HFFc6 (cell line): Measurements from ENCODE around the gene GFPT2. TPM values are rescaled to one million over a fixed set of nuclear protein-coding genes. Genes with fewer than 3 reads are reported as not detected.

Experiments used
- DNase-seq: peaks from one replicate; pipeline ENCODE4 v3.0.0-alpha.2; 2018
- H3K27ac Mint-ChIP-seq: 2 replicates; pipeline ENCODE4 v1.8.0; 2020; ENCODE audit warnings: mild to moderate bottlenecking, mixed read lengths
- H3K27me3 Mint-ChIP-seq: 2 replicates; pipeline ENCODE4 v1.8.0; 2021; ENCODE audit warnings: mild to moderate bottlenecking, moderate library complexity, mixed read lengths; ENCODE audit not compliant: insufficient read depth
- H3K36me3 Mint-ChIP-seq: 2 replicates; pipeline ENCODE4 v1.8.0; 2021; ENCODE audit warnings: low read depth, mixed read lengths
- H3K4me1 Mint-ChIP-seq: 2 replicates; pipeline ENCODE4 v1.8.0; 2020; ENCODE audit warnings: low read depth, mixed read lengths
- H3K4me3 Mint-ChIP-seq: 2 replicates; pipeline ENCODE4 v1.8.0; 2020; ENCODE audit warnings: mild to moderate bottlenecking, moderate library complexity, mixed read lengths
- H3K9me3 Mint-ChIP-seq: 2 replicates; pipeline ENCODE4 v1.8.0; 2020; ENCODE audit warnings: mild to moderate bottlenecking, mixed read lengths
- total RNA-seq, 6 experiments: library from RNA; stranded (reverse); fragmentation: NEBNext Ultra II Directional; extraction: Animal tissue kit (Norgen Biotek cat#: 25700); gene quantifications; 2 replicates in 1 of 6; 3 replicates in 5 of 6; pipeline ENCODE4 v1.2.3, GENCODE V29; 2021
- TF ChIP-seq, protein P1 (sequence below): fragments of 200-600 bp; sonication (generic); IDR thresholded peaks from 2 replicates; pipeline ENCODE4 v1.5.0; 2021; ENCODE audit warnings: antibody characterized with exemption, mild to moderate bottlenecking

Gene GFPT2
- total RNA-seq, 6 experiments from 2014 or later, result 0.54 to 3.8 (median 1.1) TPM

DNA sequence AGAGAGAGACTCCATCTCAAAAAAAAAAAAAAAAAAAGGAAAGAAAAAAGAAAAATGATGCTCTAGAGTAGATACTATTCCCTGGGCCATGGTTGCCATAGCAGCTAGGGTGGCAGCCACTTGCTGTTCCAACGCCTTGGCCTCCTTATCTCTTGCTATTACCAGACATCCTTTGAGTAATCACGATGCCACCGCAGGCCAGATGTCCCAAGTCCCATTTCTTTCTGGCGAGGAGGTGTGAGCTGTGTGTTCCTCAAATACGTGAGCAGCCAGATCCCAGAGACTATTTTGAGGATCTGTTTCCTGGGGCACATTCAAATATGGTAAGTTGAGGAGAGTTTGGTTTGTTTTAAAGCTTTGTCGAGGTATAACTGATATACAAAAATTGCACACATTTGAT, 23.4 kb upstream of the GFPT2 start:
- DNase-seq, result no peak
- Mint-ChIP-seq H3K4me1 (no peaks in the 10 kb centered on the region), H3K9me3 (peaks cover 5% of the 10 kb centered on the region; the same call in 1 of the 2 replicates), H3K4me3 (no peak overlapping the region), H3K36me3 (no peaks in the 10 kb centered on the region), H3K27me3 (peaks cover 21% of the 10 kb centered on the region), H3K27ac (no peak overlapping the region)
- TF ChIP-seq, protein P1, sequence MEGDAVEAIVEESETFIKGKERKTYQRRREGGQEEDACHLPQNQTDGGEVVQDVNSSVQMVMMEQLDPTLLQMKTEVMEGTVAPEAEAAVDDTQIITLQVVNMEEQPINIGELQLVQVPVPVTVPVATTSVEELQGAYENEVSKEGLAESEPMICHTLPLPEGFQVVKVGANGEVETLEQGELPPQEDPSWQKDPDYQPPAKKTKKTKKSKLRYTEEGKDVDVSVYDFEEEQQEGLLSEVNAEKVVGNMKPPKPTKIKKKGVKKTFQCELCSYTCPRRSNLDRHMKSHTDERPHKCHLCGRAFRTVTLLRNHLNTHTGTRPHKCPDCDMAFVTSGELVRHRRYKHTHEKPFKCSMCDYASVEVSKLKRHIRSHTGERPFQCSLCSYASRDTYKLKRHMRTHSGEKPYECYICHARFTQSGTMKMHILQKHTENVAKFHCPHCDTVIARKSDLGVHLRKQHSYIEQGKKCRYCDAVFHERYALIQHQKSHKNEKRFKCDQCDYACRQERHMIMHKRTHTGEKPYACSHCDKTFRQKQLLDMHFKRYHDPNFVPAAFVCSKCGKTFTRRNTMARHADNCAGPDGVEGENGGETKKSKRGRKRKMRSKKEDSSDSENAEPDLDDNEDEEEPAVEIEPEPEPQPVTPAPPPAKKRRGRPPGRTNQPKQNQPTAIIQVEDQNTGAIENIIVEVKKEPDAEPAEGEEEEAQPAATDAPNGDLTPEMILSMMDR, result no peak

DNA sequence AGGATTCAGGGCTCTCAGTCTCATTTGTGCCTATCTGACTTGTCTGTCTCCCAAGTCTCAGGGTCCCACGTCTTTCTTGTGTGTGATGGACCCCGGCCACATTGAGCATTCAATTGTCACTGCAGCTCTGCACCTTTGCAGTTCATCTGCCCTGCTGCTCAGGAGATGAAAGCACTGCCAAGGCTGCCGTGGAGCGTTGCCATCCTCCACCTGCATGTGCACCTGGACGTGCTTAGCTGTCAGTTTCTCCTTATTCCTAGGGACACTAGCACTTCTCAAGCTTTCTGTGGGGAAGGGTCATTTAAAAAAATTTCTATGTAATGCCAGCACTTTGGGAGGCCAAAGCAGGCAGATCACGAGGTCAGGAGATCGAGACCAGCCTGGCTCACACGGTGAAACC, 22.8 kb upstream of the GFPT2 start:
- DNase-seq, result no peak
- Mint-ChIP-seq H3K4me1 (no peaks in the 10 kb centered on the region), H3K27ac (no peak overlapping the region), H3K36me3 (no peaks in the 10 kb centered on the region), H3K27me3 (peaks cover 16% of the 10 kb centered on the region), H3K4me3 (no peak overlapping the region), H3K9me3 (peaks cover under 1% of the 10 kb centered on the region; the same call in 1 of the 2 replicates)
- TF ChIP-seq, protein P1, result no peak

DNA sequence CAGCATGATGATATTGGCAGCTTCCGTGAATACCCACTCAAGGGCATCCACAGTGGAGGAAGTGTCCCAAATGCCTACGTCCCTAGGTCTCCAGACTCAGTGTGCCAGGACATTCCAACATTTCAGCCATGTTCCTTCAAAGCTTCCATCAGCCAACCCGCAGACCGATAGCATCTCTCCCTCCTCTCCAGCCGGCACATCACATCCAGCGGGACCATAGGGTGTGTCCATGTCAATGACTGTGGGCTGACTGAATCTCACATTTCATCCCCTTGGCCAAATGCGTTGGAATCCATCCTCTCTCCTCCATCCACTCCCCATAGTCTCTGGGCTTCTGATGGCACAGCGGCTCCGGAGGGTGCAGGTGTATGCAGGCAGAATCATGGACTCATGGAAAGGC, 22.2 kb upstream of the GFPT2 start:
- no peaks in the 10 kb centered on the region for H3K4me1 Mint-ChIP-seq
- H3K9me3 Mint-ChIP-seq, result no peaks in the 10 kb centered on the region; the same call in 1 of the 2 replicates
- no peak for DNase-seq
- H3K27ac Mint-ChIP-seq, result no peak overlapping the region
- peaks cover 17% of the 10 kb centered on the region for H3K27me3 Mint-ChIP-seq
- no peak overlapping the region for H3K4me3 Mint-ChIP-seq
- TF ChIP-seq, protein P1, result no peak
- no peaks in the 10 kb centered on the region for H3K36me3 Mint-ChIP-seq

DNA sequence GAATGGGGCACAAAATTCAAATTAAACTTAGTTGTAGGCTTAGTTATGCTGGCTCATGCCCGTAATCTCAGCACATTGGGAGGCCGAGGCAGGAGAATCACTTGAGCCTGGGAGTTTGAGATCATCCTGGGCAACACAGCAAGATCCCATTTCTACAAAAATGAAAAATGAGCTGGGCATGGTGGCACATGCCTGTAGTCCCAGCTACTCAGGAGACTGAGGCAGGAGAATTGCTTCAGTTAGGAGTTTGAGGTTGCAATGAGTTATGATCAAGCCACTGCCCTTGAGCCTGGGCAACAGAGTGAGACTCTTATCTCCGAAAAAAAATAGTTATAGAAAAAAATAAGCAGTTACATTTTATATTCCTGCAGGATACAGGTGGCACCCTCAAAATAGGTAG, 20.7 kb upstream of the GFPT2 start:
- Mint-ChIP-seq H3K27ac (no peak overlapping the region), H3K9me3 (no peaks in the 10 kb centered on the region; the same call in 1 of the 2 replicates), H3K4me3 (no peak overlapping the region), H3K36me3 (no peaks in the 10 kb centered on the region), H3K27me3 (peaks cover 14% of the 10 kb centered on the region), H3K4me1 (no peaks in the 10 kb centered on the region)
- TF ChIP-seq, protein P1, result no peak
- DNase-seq, result no peak

DNA sequence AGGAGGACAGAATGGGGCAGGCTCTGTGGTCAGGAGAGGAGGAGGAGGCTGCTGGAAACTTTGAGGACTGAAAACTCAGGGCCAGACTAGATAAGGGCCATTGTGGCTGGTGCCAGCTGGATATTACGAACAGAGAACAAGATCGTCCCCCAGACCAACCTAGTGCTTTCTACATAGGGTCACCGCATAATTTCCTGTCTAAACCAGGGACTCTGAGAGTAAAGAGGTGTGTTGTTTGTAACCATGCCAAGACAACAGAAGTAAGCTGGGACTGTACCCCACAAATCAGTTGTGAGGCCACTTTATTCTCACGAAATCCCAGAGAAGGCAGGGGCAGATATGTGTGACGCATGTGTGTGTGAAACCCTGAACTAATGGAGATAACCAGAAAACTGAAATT, 20.3 kb upstream of the GFPT2 start:
- TF ChIP-seq, protein P1, result no peak
- Mint-ChIP-seq H3K4me3 (no peak overlapping the region; the same call in 1 of the 2 replicates), H3K27ac (no peak overlapping the region), H3K9me3 (no peaks in the 10 kb centered on the region; the same call in 1 of the 2 replicates), H3K4me1 (no peaks in the 10 kb centered on the region), H3K27me3 (peaks cover 14% of the 10 kb centered on the region), H3K36me3 (no peaks in the 10 kb centered on the region)
- DNase-seq, result no peak

DNA sequence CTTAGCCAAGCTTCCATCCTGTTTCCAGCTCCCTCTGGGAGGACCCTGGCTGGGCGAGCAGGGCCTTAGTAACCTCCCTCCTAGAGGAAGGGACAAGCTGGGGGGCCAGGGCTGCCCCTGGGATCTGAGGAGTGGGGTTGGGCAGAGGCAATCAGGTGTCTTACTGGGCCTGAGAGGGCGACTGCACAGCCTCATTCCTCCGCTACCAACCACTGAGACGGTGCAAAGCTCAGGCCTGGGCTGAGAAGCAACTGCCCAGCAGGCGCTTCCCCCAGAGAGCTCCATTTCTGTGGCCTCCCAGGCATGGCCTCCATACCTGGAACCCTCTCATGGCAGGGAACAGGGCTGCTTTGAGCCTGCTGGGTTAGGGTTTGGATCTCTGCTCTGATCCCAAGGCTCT, 18.8 kb upstream of the GFPT2 start:
- TF ChIP-seq, protein P1, result no peak
- no peaks in the 10 kb centered on the region; the same call in 1 of the 2 replicates for H3K9me3 Mint-ChIP-seq
- H3K36me3 Mint-ChIP-seq, result no peaks in the 10 kb centered on the region
- no peak overlapping the region for H3K4me3 Mint-ChIP-seq
- H3K4me1 Mint-ChIP-seq, result no peaks in the 10 kb centered on the region
- no peak for DNase-seq
- H3K27me3 Mint-ChIP-seq, result peaks cover 14% of the 10 kb centered on the region
- H3K27ac Mint-ChIP-seq, result no peak overlapping the region
